OCI-LY3 (cell line): ENCODE results near the gene KCNK7.

Source experiments
- EZH2phosphoT487 ChIP-seq: fragments of 200-600 bp; shearing (Covaris generic); IDR thresholded peaks from 2 replicates; pipeline ENCODE4 v1.6.1; 2018; ENCODE audit warnings: antibody characterized with exemption, mixed run types, low read depth
- TF ChIP-seq, protein P1 (sequence below): fragments of 200-600, 300-600 bp; sonication (generic); IDR thresholded peaks from 2 replicates; pipeline ENCODE4 v1.5.1; 2014; ENCODE audit warnings: antibody characterized with exemption, low read length, low read depth

DNA sequence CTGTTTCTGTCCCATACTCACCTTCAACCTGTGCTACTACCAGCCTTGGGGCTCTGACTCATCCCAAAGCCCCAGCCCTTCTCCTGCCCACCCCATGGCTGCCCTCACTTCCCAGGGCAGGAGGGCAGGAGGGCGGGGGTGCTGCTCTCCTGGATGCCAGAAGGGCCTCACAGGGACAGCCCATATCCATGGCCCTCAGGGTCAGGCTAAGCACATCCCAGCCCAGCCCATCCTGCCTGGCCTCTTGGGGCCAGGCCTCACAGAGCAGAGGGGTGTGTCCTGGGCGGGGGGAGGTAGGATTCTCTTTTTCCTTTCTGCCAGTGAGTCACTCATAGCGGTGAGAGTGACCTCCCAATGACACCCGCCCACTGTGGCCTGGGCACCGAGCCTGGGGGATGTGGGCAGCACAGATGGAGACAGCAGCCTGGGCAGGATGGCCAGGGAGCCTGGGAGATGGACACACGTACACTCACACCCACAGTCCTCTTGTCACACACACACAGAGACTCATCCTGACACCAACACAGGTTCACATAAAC, 39.8 kb downstream of the KCNK7 start:
- TF ChIP-seq, protein P1, sequence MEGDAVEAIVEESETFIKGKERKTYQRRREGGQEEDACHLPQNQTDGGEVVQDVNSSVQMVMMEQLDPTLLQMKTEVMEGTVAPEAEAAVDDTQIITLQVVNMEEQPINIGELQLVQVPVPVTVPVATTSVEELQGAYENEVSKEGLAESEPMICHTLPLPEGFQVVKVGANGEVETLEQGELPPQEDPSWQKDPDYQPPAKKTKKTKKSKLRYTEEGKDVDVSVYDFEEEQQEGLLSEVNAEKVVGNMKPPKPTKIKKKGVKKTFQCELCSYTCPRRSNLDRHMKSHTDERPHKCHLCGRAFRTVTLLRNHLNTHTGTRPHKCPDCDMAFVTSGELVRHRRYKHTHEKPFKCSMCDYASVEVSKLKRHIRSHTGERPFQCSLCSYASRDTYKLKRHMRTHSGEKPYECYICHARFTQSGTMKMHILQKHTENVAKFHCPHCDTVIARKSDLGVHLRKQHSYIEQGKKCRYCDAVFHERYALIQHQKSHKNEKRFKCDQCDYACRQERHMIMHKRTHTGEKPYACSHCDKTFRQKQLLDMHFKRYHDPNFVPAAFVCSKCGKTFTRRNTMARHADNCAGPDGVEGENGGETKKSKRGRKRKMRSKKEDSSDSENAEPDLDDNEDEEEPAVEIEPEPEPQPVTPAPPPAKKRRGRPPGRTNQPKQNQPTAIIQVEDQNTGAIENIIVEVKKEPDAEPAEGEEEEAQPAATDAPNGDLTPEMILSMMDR, result no peak
- TF ChIP-seq EZH2phosphoT487, result no peak
